Common myeloid progenitor, CD34-positive (primary cell): ENCODE measurements around the gene SPATA13.

Experiments used
- CTCF ChIA-PET: fragments of 350-600 bp; sonication (Branson Sonifier 250); formaldehyde crosslinking; loops from one replicate; lab custom pipeline; 2021; ENCODE audit warnings: antibody characterized with exemption; lab: Charles Lee
- POLR2A ChIA-PET: fragments of 350-600 bp; sonication (Branson Sonifier 250); formaldehyde crosslinking; loops from one replicate; lab custom pipeline; 2021; ENCODE audit warnings: antibody characterized with exemption; lab: Charles Lee
- DNase-seq, 3 donors: peaks; one replicate each; pipeline versions ENCODE4 v3.0.0 to v3.0.0-alpha.2; 2013
- H3K27ac ChIP-seq, 2 experiments: 1 replicate in 1 of 2; 2 replicates in 1 of 2; pipeline ENCODE4 v1.7.0; 2013; ENCODE audit warnings: inconsistent platforms in 2 of 2, low read length in 2 of 2, mild to moderate bottlenecking in 2 of 2, low read depth in 1 of 2, moderate library complexity in 1 of 2; ENCODE audit not compliant: severe bottlenecking in 2 of 2, insufficient read depth in 1 of 2, poor library complexity in 1 of 2
- H3K27me3 ChIP-seq, 5 experiments: replicated peaks in 2 of 5; 1 replicate in 3 of 5; 2 replicates in 2 of 5; pipeline versions ENCODE4 v1.6.1 to v1.7.0; 2013; ENCODE audit warnings: low read length in 4 of 5, mild to moderate bottlenecking in 2 of 5, moderate library complexity in 2 of 5, inconsistent platforms in 1 of 5; ENCODE audit not compliant: insufficient read depth in 5 of 5, control insufficient read depth in 4 of 5
- H3K36me3 ChIP-seq, 4 experiments: 1 replicate in 2 of 4; 2 replicates in 2 of 4; pipeline versions ENCODE4 v1.6.1 to v1.7.0; 2013; ENCODE audit warnings: low read length in 3 of 4, control low read depth in 1 of 4, mild to moderate bottlenecking in 1 of 4; ENCODE audit not compliant: control insufficient read depth in 4 of 4, insufficient read depth in 4 of 4
- H3K4me1 ChIP-seq, 4 experiments: 1 replicate in 3 of 4; 2 replicates in 1 of 4; pipeline versions ENCODE4 v1.6.1 to v1.7.1; 2013; ENCODE audit warnings: low read length in 3 of 4, mild to moderate bottlenecking in 3 of 4, control low read depth in 1 of 4, inconsistent platforms in 1 of 4, moderate library complexity in 1 of 4; ENCODE audit not compliant: control insufficient read depth in 4 of 4, insufficient read depth in 4 of 4; ENCODE audit errors: control extremely low read depth in 1 of 4
- H3K4me3 ChIP-seq, 7 experiments: 1 replicate in 4 of 7; 2 replicates in 3 of 7; pipeline versions ENCODE4 v1.5.1 to v1.7.0; 2013; ENCODE audit warnings: mild to moderate bottlenecking in 7 of 7, low read length in 6 of 7, moderate library complexity in 6 of 7, inconsistent platforms in 2 of 7, low read depth in 2 of 7, control low read depth in 1 of 7; ENCODE audit not compliant: insufficient read depth in 4 of 7, control insufficient read depth in 1 of 7; ENCODE audit errors: extremely low read depth in 1 of 7
- H3K9me3 ChIP-seq, 5 experiments: 1 replicate in 4 of 5; 2 replicates in 1 of 5; pipeline versions ENCODE4 v1.6.1 to v1.7.1; 2013; ENCODE audit warnings: low read length in 4 of 5, mild to moderate bottlenecking in 2 of 5, inconsistent platforms in 1 of 5, low read depth in 1 of 5, moderate library complexity in 1 of 5; ENCODE audit not compliant: control insufficient read depth in 4 of 5, insufficient read depth in 2 of 5; ENCODE audit errors: control extremely low read depth in 1 of 5
- WGBS: methylation state at CpG from one replicate; pipeline ENCODE4 v1.1.5; 2013; ENCODE audit not compliant: insufficient coverage; 5-methylcytosine and 5-hydroxymethylcytosine counted together

Gene SPATA13

DNA sequence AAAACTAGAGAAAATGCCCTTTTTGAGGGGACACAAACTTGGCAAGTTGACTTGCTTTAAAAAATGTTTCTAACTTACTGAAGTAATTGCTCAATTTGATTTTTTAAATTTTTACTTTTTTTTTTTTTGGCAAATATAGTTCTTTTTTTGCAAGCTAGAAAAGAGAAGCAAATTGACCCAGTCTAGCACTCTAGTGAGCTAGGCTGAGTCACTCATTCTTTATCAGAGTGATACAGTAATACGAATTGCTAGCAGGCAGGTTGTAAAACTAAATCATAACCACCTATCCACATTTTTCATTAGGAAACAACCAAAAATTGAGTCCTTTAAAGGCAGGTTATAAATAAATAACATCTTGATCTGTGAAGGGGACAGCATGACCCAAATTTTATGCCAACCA is 97.0 kb downstream of the SPATA13 start:
- Histone ChIP-seq H3K36me3 (peaks cover 0 to 4% (median 1%) of the 10 kb centered on the region in 4 experiments), H3K4me1 (peaks cover 15 to 31% (median 27%) of the 10 kb centered on the region in 4 experiments), H3K9me3 (no peaks in the 10 kb centered on the region), H3K27me3 (no peaks in the 10 kb centered on the region), H3K4me3 (no peak overlapping the region), H3K27ac (no peak overlapping the region)
- CTCF ChIA-PET, result interaction anchor here (1.2 to 7.2 kb wide), 4 partner anchors 10 to 31 kb away, joined by 3 to 74 read pairs (median 6); no protein-coding TSS in a partner anchor
- no CpG with 5 or more reads among the region's 1 CpG for WGBS
- POLR2A ChIA-PET, result no interaction called here
- DNase-seq, result peak in 1 of 3 donors; percentile 10

GRCh38 chr13:24261566-24261965 is 101.0 kb downstream of the SPATA13 start:
- ChIA-PET CTCF (interaction anchor here (1.1 to 1.6 kb wide), 4 partner anchors 8 to 861 kb away, joined by 3 to 6 read pairs (median 3); no protein-coding TSS in a partner anchor), POLR2A (interaction anchor here (1.1 kb wide), 1 partner anchor 9 kb away, joined by 3 read pairs; no protein-coding TSS in a partner anchor)
- Histone ChIP-seq H3K9me3 (no peaks in the 10 kb centered on the region), H3K27me3 (no peaks in the 10 kb centered on the region), H3K4me1 (peaks cover 2 to 15% (median 13%) of the 10 kb centered on the region in 4 experiments), H3K36me3 (peaks cover 0 to 3% (median 1%) of the 10 kb centered on the region in 4 experiments), H3K27ac (no peak overlapping the region), H3K4me3 (no peak overlapping the region)
- 100% methylated on average over 2 of the region's 3 CpGs for WGBS
- peak in 1 of 3 donors; percentile 66 for DNase-seq

DNA sequence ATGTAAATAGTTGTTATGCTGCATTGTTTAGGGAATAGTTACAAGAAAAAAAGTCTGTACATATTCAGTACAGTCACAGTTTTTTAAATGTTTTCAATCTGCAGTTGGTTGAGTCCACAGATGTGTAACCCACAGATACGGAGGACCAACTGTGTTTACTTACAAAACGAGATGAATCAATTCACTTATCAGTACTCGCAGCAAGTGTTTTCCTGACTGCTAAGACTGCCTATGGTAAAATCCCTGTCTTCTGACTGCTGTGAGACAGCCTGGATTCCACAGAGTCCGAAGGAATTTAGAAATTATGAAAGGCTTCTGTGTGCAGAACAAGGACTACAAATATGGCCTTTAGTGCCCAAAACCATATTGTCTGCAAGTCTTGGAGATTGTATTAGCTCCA is 103.1 kb downstream of the SPATA13 start:
- Histone ChIP-seq H3K9me3 (no peaks in the 10 kb centered on the region), H3K4me1 (peaks cover 7 to 28% (median 24%) of the 10 kb centered on the region in 4 experiments), H3K36me3 (peaks cover 0 to 2% (median 1%) of the 10 kb centered on the region in 4 experiments), H3K27ac (no peak overlapping the region), H3K4me3 (no peak overlapping the region), H3K27me3 (no peaks in the 10 kb centered on the region)
- POLR2A ChIA-PET, result no interaction called here
- CTCF ChIA-PET, result interaction anchor here (0.9 to 8.5 kb wide), 7 partner anchors 7 to 33 kb away, joined by 3 to 74 read pairs (median 3); no protein-coding TSS in a partner anchor
- DNase-seq, result peak in 1 of 3 donors; percentile 19
- WGBS, result 91% methylated on average over 4 of the region's 4 CpGs

GRCh38 chr13:24264976-24265375 is 104.5 kb downstream of the SPATA13 start:
- POLR2A ChIA-PET, result interaction anchor here (0.7 kb wide), 1 partner anchor 19 kb away, joined by 8 read pairs; no protein-coding TSS in a partner anchor

DNA sequence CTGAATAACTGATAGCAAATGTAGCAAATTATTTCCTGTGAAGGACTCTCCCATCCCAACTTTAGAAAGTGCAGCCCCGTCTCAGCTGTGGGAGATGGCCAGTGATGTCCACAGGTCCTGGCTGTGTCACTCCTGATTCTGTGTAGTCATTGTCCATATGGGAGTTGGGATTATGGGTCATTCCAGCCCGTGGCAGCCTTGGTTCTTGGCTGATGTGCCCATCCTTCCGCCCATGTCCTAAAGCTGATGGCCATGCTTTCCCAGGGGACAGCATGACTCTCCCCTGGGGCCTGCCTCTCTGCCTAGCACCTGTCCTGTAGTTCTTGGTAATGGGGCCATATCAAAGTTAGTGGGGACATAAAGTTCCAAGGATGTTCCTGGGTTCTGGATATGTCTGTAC is 104.9 kb downstream of the SPATA13 start:
- peak overlapping the region in 1 of 2 experiments; percentile 27 for H3K27ac ChIP-seq

More at GRCh38 chr13:24264976-24265375, 104.5 kb downstream of the SPATA13 start:
- Histone ChIP-seq H3K4me3 (peak overlapping the region in 1 of 7 experiments; percentile 29), H3K9me3 (no peaks in the 10 kb centered on the region), H3K36me3 (peaks cover 0 to 2% (median 0%) of the 10 kb centered on the region in 4 experiments), H3K4me1 (peaks cover 9 to 31% (median 25%) of the 10 kb centered on the region in 4 experiments), H3K27me3 (no peaks in the 10 kb centered on the region), H3K27ac (peak overlapping the region in 1 of 2 experiments; percentile 27)
- peak; percentile 47 to 81 (median 72) for DNase-seq
- CTCF ChIA-PET, result interaction anchor here (0.7 to 8.5 kb wide), 5 partner anchors 9 to 36 kb away, joined by 3 to 74 read pairs (median 4); no protein-coding TSS in a partner anchor
- 33% methylated on average over 8 of the region's 8 CpGs for WGBS

GRCh38 chr13:24267274-24267673 is 106.8 kb downstream of the SPATA13 start:
- CTCF ChIA-PET, result interaction anchor here (8.5 kb wide), 1 partner anchor 11 kb away, joined by 74 read pairs; no protein-coding TSS in a partner anchor
- H3K27ac ChIP-seq, result peak overlapping the region; percentile 66 to 69
- no peaks in the 10 kb centered on the region for H3K27me3 ChIP-seq
- H3K4me3 ChIP-seq, result peak overlapping the region in 5 of 7 experiments; percentile 31 to 77 (median 66)
- POLR2A ChIA-PET, result no interaction called here
- H3K4me1 ChIP-seq, result peaks cover 19 to 54% (median 43%) of the 10 kb centered on the region in 4 experiments
- H3K9me3 ChIP-seq, result no peaks in the 10 kb centered on the region
- DNase-seq, result peak in 2 of 3 donors; percentile 72 to 76
- 0% methylated on average over 1 of the region's 3 CpGs for WGBS
- H3K36me3 ChIP-seq, result peaks cover 0 to 2% (median 0%) of the 10 kb centered on the region in 4 experiments

More for the DNA sequence above, 104.9 kb downstream of the SPATA13 start:
- DNase-seq, result no peak
- Histone ChIP-seq H3K4me3 (no peak overlapping the region), H3K27me3 (no peaks in the 10 kb centered on the region), H3K4me1 (peaks cover 13 to 36% (median 28%) of the 10 kb centered on the region in 4 experiments), H3K9me3 (no peaks in the 10 kb centered on the region), H3K36me3 (peaks cover 0 to 2% (median 0%) of the 10 kb centered on the region in 4 experiments)
- 100% methylated on average over 2 of the region's 3 CpGs for WGBS
- POLR2A ChIA-PET, result interaction anchor here (0.7 kb wide), 1 partner anchor 20 kb away, joined by 8 read pairs; no protein-coding TSS in a partner anchor
- CTCF ChIA-PET, result interaction anchor here (0.5 to 8.5 kb wide), 5 partner anchors 9 to 37 kb away, joined by 3 to 74 read pairs (median 4); no protein-coding TSS in a partner anchor
